SK-N-SH treated with all-trans-retinoic acid at 6 μM for 48 hours (cell line): ENCODE data around the gene MOCOS.

Experiments used
- ARNTL ChIP-seq: fragments of 450-650 bp; formaldehyde crosslinking; IDR thresholded peaks from 2 replicates; pipeline ENCODE4 v1.5.0; 2020; ENCODE audit warnings: low read depth, mild to moderate bottlenecking, moderate library complexity, borderline replicate concordance
- CSDC2 ChIP-seq: fragments of 250-450 bp; sonication (Bioruptor Pico); IDR thresholded peaks from 2 replicates; pipeline ENCODE4 v1.5.0; 2020; ENCODE audit warnings: mild to moderate bottlenecking, moderate library complexity
- GLIS3 ChIP-seq: fragments of 250-450 bp; sonication (Bioruptor Pico); IDR thresholded peaks from 2 replicates; pipeline ENCODE4 v1.5.0; 2020; ENCODE audit warnings: mild to moderate bottlenecking, moderate library complexity
- ISL1 ChIP-seq: fragments of 250-450 bp; sonication (Bioruptor Pico); IDR thresholded peaks from 2 replicates; pipeline ENCODE4 v2.1.2; 2022; ENCODE audit warnings: mild to moderate bottlenecking, moderate library complexity
- PATZ1 ChIP-seq: fragments of 250-450 bp; sonication (Bioruptor Pico); IDR thresholded peaks from 2 replicates; pipeline ENCODE4 v1.8.0; 2020; ENCODE audit warnings: mild to moderate bottlenecking, moderate library complexity, borderline replicate concordance
- POU6F1 ChIP-seq: fragments of 250-450 bp; sonication (Bioruptor Pico); IDR thresholded peaks from 2 replicates; pipeline ENCODE4 v1.8.0; 2021; ENCODE audit warnings: low read depth, mild to moderate bottlenecking, moderate library complexity, borderline replicate concordance
- SNAI2 ChIP-seq: fragments of 250-450 bp; sonication (Bioruptor Pico); IDR thresholded peaks from 2 replicates; pipeline ENCODE4 v1.5.0; 2020; ENCODE audit warnings: mild to moderate bottlenecking, moderate library complexity
- TSHZ2 ChIP-seq: fragments of 250-450 bp; sonication (Bioruptor Pico); IDR thresholded peaks from 2 replicates; pipeline ENCODE4 v1.5.0; 2020; ENCODE audit warnings: mild to moderate bottlenecking, moderate library complexity
- ZFP3 ChIP-seq: fragments of 250-450 bp; sonication (Bioruptor Pico); IDR thresholded peaks from 2 replicates; pipeline ENCODE4 v1.5.0; 2020; ENCODE audit warnings: mild to moderate bottlenecking, moderate library complexity
- ZFP30 ChIP-seq: fragments of 450-650 bp; formaldehyde crosslinking; IDR thresholded peaks from 2 replicates; pipeline ENCODE4 v1.5.0; 2022; ENCODE audit warnings: mild to moderate bottlenecking, moderate library complexity
- ZNF565 ChIP-seq: fragments of 450-650 bp; formaldehyde crosslinking; conservative IDR thresholded peaks from 2 replicates; pipeline ENCODE4 v1.5.0; 2020; ENCODE audit warnings: low read depth, mild to moderate bottlenecking, moderate library complexity
- ZNF70 ChIP-seq: fragments of 450-650 bp; formaldehyde crosslinking; IDR thresholded peaks from 2 replicates; pipeline ENCODE4 v1.5.0; 2020; ENCODE audit warnings: mild to moderate bottlenecking, moderate library complexity

GRCh38 chr18:36185157-36185556 is 2.1 kb upstream of the MOCOS start:
- TF ChIP-seq PATZ1 (CRISPR knock-in tag) (no peak), SNAI2 (CRISPR knock-in tag) (no peak), CSDC2 (no peak), ZNF70 (CRISPR knock-in tag) (no peak), ZFP30 (no peak), ARNTL (CRISPR knock-in tag) (no peak), POU6F1 (CRISPR knock-in tag) (no peak), ZFP3 (no peak), ISL1 (CRISPR knock-in tag) (no peak), TSHZ2 (CRISPR knock-in tag) (no peak), ZNF565 (CRISPR knock-in tag) (no peak), GLIS3 (CRISPR knock-in tag) (no peak)
